GM18505 (cell line): ENCODE measurements around the gene SLC6A3.

ENCODE experiments used
- ATAC-seq: cut with Tn5 transposase; IDR thresholded peaks from one replicate; pipeline ENCODE4 v1.9.1; 2021; ENCODE audit not compliant: unreplicated experiment
- POLR2A ChIP-seq: IDR thresholded peaks from 4 replicates; pipeline ENCODE4 v1.6.1; 2011; ENCODE audit warnings: borderline replicate concordance; ENCODE audit not compliant: insufficient read depth, insufficient read length; ENCODE audit errors: extremely low read depth

The SLC6A3 gene

DNA sequence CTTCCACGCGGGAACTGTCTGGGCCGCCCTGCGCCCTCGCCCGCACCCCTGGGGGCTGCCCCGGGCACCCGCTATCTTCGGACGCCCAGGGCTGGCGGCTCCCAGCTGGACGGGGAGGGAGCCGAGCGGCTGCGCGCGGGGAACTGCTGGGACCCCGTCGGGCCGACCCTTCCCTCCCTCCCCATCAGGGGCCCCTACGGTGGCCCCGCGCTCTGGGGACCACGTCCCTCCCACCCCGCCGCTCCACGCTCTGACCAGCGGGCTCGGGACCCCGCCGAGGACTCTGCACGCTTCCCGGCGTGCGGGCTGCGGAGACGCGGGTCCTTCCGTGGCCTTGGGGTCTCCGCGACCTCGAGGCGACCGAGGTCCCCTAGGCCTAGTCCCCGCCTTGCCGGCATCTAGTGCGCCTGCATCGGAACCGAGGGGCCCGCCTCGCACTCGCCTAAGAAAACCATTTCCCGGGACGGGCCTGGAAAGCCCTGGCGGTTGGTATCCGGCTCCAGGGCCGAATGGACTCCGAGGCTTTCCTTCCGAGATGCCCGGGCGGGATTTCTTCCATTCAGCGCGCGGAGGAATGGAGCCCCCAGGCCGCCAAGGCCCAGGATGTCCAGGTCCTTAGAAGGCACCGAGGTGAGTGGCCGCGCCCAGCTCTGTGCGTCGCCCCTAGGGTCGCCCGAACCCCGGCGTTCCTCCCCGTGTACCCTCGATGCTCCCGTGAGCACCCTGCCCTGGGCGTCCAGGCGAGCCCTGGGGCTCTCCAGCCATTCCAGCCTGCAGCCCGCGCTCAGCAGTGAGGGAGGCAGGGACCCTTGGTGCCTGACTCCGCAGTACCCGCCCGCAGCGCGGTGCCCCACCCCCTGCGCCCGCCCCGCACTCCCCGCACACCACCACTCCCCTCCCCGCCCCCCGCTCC is 705 bp upstream of the SLC6A3 start:
- no peak for ATAC-seq
- no peak for TF ChIP-seq POLR2A

DNA sequence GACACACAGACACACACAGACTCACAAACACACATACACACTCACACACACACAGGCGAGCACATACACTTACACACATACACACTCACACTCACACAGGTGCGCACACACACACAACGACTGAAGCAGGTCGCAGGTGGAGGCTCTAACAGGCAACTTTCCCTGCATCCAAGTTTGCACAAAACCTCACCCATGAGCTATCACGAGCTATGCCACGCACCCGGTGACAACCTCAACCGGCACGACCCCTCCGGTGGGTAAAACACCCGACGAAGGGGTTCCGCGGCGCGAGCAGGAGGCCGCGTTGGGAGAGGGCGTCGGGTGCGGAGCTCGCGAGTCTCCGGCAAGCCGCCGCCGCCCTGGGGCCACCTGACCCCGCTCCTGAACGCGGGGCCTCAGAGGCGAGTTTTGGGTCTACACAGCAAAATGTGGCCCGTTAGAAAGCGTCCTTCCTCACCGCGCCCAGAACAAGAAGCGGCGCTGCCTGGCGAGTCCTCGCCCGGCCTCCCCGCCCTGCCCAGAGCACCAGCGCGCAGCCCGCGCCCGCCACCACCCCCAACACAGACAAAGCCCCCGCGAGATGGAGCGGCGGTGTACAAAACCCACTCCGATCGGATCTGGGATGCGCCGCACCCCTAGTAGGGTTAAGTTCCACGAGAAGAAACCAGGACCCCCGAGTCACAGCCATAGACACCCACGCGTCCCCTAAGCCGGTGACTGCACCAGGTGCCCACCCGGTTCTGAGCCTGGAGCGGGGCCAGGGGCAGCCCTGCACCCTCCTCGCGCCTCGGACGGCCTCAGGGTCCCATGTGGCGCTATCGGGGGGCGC is 665 bp downstream of the SLC6A3 start:
- TF ChIP-seq POLR2A = no peak
- no peak for ATAC-seq

DNA sequence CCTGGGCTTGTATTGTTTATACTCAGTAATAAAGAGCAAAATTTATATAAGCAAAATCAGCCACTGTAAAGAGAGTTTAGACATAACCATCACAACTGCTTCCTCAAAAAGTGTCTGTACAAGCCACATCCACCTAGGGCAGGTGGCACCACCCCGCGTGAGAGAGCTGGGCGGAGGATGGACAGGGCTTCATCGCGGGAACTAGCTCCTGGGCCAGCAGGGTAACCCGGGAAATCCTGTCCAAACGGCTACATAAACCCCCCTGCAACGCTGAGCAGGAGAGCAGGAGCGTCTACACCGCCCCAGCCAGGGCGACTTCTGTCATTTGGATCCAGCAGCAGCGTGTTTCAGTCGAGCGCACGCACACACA is 1.3 kb downstream of the SLC6A3 start:
- ATAC-seq = no peak
- no peak for TF ChIP-seq POLR2A

DNA sequence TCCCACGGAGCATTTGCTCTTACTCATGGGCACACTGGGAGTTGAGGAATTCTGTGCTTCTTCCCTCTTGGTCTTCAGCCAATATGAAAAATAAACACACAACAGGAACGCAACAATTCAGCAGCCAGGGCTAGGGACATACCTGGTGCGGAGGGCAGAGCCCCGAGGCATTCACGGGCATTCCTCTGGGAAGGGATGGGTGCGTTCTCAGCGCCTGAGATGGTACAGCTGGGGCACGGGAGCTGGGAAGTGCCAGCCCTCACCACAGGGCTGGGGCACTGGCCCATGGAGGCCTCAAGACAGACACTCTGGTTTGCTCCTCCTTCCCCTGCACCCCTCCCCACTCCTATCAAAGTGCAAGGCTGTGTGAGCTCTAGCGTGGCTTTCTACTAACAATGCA is 2.1 kb downstream of the SLC6A3 start:
- no peak for ATAC-seq
- TF ChIP-seq POLR2A = no peak

DNA sequence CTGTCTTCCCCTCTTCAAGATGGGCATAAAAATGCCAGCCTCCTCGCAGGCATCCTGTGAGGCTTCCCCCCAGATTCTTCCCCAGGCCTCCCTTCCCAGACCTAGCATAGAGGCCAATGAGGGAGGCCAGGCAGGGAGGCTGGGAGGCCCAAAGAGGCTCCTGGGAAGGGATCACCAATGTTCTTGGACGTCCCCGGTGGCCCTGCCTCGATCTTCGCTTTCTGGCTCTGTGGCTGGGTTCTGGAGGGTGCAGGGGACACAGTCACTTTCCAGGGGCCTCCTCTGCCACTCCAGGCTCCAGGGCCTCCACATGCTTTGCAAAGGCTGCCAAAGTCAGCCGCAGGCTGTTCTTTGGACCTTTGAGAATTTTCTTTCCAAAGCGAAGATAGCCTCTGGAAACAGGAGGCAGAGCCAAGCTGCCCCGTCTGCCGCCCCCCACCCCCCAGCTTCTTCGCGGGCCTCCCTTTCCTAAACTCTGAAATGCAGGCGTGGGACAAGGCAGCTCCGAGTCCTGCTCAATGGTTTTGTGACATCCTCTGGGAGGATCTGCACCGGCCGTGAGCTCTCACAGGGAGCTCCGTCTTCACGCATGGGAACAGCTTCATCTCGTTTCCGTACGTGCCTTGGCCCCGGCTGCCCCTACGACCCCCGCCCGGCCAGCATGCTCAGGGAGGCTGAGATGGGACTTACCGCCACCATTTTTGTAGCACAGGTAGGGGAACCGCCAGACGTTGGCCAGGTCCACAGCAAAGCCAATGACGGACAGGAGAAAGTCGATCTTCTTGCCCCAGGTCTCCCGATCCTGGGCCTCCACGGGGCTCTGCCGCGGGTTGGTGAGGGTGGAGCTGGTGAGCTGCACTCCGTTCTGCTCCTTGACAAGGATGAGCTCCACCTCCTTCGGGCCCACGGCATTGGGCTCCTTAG is 2.8 kb downstream of the SLC6A3 start:
- no peak for TF ChIP-seq POLR2A
- no peak for ATAC-seq

DNA sequence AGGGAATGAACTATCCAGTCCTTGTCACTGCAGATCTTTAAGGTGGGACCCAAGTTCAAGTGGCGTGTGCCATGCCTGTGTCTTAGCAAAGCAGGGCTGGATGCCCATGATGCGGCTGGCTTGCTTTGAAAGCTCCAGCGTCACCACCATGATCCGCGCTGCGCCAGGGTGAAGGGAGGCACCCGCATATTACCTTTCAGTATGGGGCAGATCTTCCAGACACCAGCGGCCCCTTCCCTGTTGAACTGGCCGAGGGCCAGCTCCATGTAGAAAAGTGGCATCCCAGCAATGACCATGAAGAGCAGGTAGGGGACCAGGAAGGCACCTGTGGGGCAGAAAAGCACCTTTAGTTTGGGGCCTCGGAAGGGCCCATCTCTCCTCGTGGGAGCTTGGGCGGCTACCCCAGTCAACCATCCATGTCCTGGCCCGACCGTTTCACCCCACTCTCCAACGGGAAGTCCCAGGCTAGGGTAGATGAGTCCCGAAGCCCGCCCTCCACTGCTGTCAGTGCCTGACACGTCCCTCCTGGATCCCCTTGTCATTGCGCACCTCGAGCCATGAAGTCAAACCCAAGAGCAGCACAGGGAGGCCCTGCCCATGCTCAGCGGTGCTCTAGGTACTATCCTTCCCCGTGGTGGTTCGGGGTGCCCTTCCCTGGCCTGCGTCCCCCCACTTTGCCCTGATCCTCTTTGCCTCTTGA is 3.9 kb downstream of the SLC6A3 start:
- no peak for TF ChIP-seq POLR2A
- ATAC-seq = no peak

DNA sequence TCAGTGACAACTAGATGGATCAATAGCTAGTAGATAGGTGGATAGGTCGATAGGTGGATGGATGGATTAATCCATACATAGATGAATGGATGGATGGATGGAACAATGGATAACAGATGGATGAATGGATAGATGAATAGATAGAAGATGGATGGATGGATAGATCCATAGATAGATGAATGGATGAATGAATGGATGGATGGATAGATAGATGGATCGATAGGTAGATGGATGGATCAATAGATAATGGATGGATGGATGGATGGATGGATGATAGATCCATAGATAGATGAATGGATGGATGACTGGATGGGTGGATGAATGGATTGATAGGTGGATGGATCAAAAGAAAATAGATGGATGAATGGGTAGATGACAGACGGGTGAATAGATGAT is 5.1 kb downstream of the SLC6A3 start:
- no peak for ATAC-seq
- no peak for TF ChIP-seq POLR2A

DNA sequence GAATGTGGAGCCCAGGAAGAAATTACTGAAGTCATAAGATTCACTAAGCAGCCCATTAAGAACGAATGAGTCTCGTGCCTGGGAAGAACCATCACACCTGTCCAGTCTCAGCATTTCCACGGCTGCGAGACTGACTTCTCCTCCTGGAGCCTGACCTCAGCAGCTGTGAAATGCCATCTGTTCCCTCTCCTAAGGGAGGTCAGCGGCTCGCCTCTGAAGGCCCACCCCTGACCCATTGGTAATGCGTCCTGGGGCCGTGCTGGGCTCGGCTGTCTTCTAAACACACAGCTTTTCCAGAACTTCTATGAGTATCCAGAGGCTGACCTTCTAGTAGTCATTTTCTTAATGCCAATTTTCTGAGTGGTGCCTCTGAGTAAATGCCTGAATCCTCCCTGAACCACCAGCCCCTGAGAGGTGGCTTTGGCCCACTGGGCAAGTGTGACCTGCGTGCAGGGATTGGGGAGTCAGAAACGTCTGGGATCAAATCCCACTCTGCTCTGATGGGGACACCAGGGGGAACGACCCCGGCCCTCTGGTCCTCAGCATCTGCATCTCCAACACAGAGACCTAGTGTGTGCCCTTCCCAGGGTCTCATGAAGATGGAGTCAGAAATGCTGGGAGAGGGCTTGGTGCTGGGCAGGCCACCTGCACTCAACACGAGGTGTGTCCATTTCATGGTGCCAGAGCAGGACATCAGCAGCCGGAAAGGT is 5.7 kb downstream of the SLC6A3 start:
- TF ChIP-seq POLR2A = no peak
- no peak for ATAC-seq

DNA sequence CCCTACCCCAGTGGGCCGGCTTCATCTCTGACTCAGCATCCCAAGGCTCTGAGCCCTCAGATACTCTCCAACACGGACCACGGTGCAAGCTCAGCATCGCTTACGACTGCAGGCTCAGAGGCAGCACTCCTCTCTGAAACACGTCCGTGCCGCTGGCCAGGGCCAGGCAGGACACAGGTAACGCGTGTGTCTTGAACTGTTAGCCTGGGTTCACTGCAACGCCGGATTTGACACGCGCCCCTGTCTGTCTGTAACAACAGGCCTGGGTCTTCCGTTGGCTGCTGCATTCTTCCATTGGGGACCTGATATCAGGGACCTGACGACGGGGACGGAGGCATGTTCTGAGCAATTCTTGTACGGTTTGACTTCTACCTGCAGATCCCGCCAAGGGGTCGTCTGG is 6.4 kb downstream of the SLC6A3 start:
- no peak for ATAC-seq
- no peak for TF ChIP-seq POLR2A

DNA sequence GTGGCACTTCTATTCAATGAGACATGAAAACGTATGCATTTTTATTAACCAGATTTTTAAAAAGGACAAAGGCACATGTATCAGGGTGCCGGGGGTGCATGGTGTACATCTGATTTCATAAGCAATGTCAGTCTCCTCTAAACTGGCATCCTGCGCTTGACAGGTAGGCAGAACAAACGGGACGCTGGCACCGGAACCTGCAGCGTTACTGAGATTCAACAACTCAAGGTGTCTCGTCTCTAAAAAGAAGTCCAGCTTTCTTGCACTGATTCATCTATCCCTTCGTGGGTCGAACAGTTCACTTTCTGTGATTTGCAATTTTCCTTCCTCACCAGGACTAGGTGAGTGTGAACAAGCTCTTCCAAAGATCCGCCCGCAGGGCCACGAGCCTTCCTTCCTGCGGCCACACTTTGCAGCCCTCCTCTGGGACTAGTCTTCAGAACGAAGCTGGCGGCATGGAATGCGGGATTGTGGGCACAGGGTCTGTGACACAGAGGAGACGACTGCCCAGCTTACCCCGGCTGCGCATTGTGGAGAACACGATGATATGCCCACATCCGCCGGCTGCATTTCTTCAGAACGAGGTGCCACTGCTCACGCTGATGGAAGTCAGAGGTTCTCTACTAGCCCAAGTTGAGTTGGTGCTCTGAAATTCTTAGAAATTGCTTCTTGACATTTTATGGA is 7.2 kb downstream of the SLC6A3 start:
- ATAC-seq = no peak

DNA sequence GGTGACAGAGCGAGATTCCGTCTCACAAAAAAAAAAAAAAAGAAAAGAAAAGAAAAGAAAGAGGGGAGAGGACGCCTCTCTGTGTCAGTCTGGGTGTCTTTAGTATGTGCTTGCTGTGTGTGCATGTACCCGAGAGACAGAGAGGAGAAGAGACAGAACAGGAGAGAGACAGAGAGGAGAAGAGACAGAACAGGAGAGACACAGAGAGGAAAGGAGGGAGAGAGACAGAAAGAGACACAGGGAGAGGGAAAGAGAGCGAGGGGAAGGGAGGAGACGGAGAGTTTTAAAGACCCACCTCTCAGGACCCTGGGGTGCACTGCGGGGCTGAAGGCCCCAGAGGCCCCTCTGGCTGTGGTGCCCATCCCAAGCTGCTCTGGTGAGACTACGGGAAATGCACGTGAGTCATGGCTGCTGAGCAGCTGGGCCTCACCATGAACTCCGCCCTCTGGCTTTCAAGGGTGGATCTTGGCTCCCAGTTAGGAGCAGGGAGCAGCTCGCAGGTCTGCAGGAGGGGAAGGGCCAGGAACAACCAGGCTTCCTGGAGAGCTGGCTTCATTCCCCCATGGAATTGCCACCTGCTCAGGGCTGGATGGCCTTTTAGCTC is 7.9 kb downstream of the SLC6A3 start:
- no peak for TF ChIP-seq POLR2A

More for the DNA sequence above, 7.2 kb downstream of the SLC6A3 start:
- no peak for TF ChIP-seq POLR2A

More for the DNA sequence above, 7.9 kb downstream of the SLC6A3 start:
- ATAC-seq = no peak
